ENCODE data around the gene DNAJB5.

GRCh38 chr9:34961574-34962490 is 27.7 kb upstream of the DNAJB5 start:
- TF ChIP-seq, protein P1, sequence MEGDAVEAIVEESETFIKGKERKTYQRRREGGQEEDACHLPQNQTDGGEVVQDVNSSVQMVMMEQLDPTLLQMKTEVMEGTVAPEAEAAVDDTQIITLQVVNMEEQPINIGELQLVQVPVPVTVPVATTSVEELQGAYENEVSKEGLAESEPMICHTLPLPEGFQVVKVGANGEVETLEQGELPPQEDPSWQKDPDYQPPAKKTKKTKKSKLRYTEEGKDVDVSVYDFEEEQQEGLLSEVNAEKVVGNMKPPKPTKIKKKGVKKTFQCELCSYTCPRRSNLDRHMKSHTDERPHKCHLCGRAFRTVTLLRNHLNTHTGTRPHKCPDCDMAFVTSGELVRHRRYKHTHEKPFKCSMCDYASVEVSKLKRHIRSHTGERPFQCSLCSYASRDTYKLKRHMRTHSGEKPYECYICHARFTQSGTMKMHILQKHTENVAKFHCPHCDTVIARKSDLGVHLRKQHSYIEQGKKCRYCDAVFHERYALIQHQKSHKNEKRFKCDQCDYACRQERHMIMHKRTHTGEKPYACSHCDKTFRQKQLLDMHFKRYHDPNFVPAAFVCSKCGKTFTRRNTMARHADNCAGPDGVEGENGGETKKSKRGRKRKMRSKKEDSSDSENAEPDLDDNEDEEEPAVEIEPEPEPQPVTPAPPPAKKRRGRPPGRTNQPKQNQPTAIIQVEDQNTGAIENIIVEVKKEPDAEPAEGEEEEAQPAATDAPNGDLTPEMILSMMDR (conservative IDR thresholded peaks at IDR 0.05; ENCODE audit: low read depth in 2 of 2) = no peak
- TF ChIP-seq CREB1 (CRISPR knock-in tag; IDR thresholded peaks at IDR 0.05; ENCODE audit: low read depth) = no peak
- no peak for TF ChIP-seq EZH2 (IDR thresholded peaks at IDR 0.05; ENCODE audit: low read depth, unreplicated experiment)
- TF ChIP-seq POLR2AphosphoS5 (IDR thresholded peaks at IDR 0.05; ENCODE audit: low read depth) = no peak
- TF ChIP-seq REST (IDR thresholded peaks at IDR 0.05; ENCODE audit: unreplicated experiment) = no peak
- TF ChIP-seq JUNB (IDR thresholded peaks at IDR 0.05; ENCODE audit: unreplicated experiment) = no peak
